ENCODE measurements around the gene KIF18B.

KIF18B gene

GRCh38 chr17:44935116-44935515 is 12.5 kb downstream of the KIF18B start:
- DNase-seq, result no peak

- no peak for DNase-seq
These were observed 12.8 kb downstream of the KIF18B start for GRCh38 chr17:44934745-44935105.

GRCh38 chr17:44933824-44934744 is 13.5 kb downstream of the KIF18B start:
- DNase-seq, result peak; percentile 10

GRCh38 chr17:44932787-44933097 is 14.8 kb downstream of the KIF18B start:
- DNase-seq, result no peak

- DNase-seq, result no peak
These were observed 15.3 kb downstream of the KIF18B start for GRCh38 chr17:44932096-44932786.

- DNase-seq, result peak; percentile 13
These were observed 16.2 kb downstream of the KIF18B start for GRCh38 chr17:44931376-44931775.

GRCh38 chr17:44930667-44931066 is 16.9 kb downstream of the KIF18B start:
- DNase-seq, result no peak

- DNase-seq, result peak; percentile 12
These were observed 18.4 kb downstream of the KIF18B start for GRCh38 chr17:44928950-44929720.

GRCh38 chr17:44928136-44928535 is 19.4 kb downstream of the KIF18B start:
- DNase-seq, result peak; percentile 10

GRCh38 chr17:44927696-44928095 is 19.9 kb downstream of the KIF18B start:
- DNase-seq, result peak; percentile 0

GRCh38 chr17:44926821-44927525 is 20.6 kb downstream of the KIF18B start:
- DNase-seq, result peak; percentile 15

- peak; percentile 4 for DNase-seq
These were observed 21.6 kb downstream of the KIF18B start for GRCh38 chr17:44925731-44926697.

GRCh38 chr17:44924107-44924544 is 23.4 kb downstream of the KIF18B start:
- no peak for DNase-seq

- peak; percentile 12 for DNase-seq
These were observed 24.7 kb downstream of the KIF18B start for GRCh38 chr17:44922746-44923470.

GRCh38 chr17:44922136-44922535 is 25.4 kb downstream of the KIF18B start:
- DNase-seq, result no peak

- peak; percentile 15 for DNase-seq
These were observed 26.3 kb downstream of the KIF18B start for GRCh38 chr17:44921122-44921882.

- no peak for DNase-seq
These were observed 27.0 kb downstream of the KIF18B start for GRCh38 chr17:44920565-44920940.

- peak; percentile 67 for DNase-seq
These were observed 27.5 kb downstream of the KIF18B start for GRCh38 chr17:44919885-44920564.

- DNase-seq, result no peak
These were observed 28.2 kb downstream of the KIF18B start for GRCh38 chr17:44919411-44919810.

Data from CD4-positive, alpha-beta T cell treated with Interleukin-15 for 1 hour (primary cell).